ENCODE measurements around the gene TNP1.

- TF ChIP-seq EZH2 (IDR thresholded peaks at IDR 0.05; ENCODE audit: borderline replicate concordance) (no peak), EZH2phosphoT487 (IDR thresholded peaks at IDR 0.05; ENCODE audit: low read depth, severe bottlenecking, unreplicated experiment) (no peak), CTCF (IDR thresholded peaks at IDR 0.05; ENCODE audit: poor library complexity) (no peak)
These were observed 3.3 kb downstream of the TNP1 start for GRCh38 chr2:216856406-216857065.

Data from hepatocyte (in vitro differentiated cells).